Ovary (tissue), 3 donors: ENCODE measurements around the gene CRTC1.

ENCODE experiments used
- CTCF ChIP-seq, 3 donors: fragments of 450-650 bp in 2 of 3; fragments of 200-600 bp in 1 of 3; IDR thresholded peaks; one replicate each; pipeline versions ENCODE4 v1.5.1 to v1.8.0; 2016 to 2022; ENCODE audit warnings: antibody characterized with exemption in 3 of 3, mild to moderate bottlenecking in 1 of 3
- POLR2A ChIP-seq: fragments of 450-650 bp; IDR thresholded peaks from one replicate; pipeline ENCODE4 v1.6.1; 2017; ENCODE audit warnings: antibody characterized with exemption, mild to moderate bottlenecking, moderate library complexity
- donor health status: DM: no; HTN: no; CAD: no.

- TF ChIP-seq CTCF (IDR thresholded peaks at IDR 0.05) (no peak), POLR2A (no peak)
These were observed 43.7 kb upstream of the CRTC1 start for GRCh38 chr19:18639706-18640243.
